Mucosa of stomach (tissue), 1 donor: ENCODE data around the gene HPS3.

Experiments
- H3K27me3 ChIP-seq: one replicate; pipeline ENCODE4 v1.7.0; 2013; ENCODE audit warnings: mild to moderate bottlenecking, low read length; ENCODE audit not compliant: control insufficient read depth, insufficient read depth
- H3K36me3 ChIP-seq: one replicate; pipeline ENCODE4 v1.7.0; 2013; ENCODE audit warnings: low read length; ENCODE audit not compliant: control insufficient read depth, insufficient read depth
- H3K4me1 ChIP-seq: one replicate; pipeline ENCODE4 v1.7.0; 2013; ENCODE audit warnings: mild to moderate bottlenecking, low read length; ENCODE audit not compliant: control insufficient read depth, insufficient read depth
- H3K4me3 ChIP-seq: one replicate; pipeline ENCODE4 v1.7.0; 2013; ENCODE audit warnings: low read length
- H3K9ac ChIP-seq: one replicate; pipeline ENCODE4 v1.7.0; 2013; ENCODE audit warnings: mild to moderate bottlenecking, low read length, moderate library complexity
- H3K9me3 ChIP-seq: one replicate; pipeline ENCODE4 v1.7.0; 2013; ENCODE audit warnings: mild to moderate bottlenecking, low read length, moderate library complexity; ENCODE audit not compliant: control insufficient read depth
- donor health status: Pancreatic carcinoma.

HPS3 gene, protein sequence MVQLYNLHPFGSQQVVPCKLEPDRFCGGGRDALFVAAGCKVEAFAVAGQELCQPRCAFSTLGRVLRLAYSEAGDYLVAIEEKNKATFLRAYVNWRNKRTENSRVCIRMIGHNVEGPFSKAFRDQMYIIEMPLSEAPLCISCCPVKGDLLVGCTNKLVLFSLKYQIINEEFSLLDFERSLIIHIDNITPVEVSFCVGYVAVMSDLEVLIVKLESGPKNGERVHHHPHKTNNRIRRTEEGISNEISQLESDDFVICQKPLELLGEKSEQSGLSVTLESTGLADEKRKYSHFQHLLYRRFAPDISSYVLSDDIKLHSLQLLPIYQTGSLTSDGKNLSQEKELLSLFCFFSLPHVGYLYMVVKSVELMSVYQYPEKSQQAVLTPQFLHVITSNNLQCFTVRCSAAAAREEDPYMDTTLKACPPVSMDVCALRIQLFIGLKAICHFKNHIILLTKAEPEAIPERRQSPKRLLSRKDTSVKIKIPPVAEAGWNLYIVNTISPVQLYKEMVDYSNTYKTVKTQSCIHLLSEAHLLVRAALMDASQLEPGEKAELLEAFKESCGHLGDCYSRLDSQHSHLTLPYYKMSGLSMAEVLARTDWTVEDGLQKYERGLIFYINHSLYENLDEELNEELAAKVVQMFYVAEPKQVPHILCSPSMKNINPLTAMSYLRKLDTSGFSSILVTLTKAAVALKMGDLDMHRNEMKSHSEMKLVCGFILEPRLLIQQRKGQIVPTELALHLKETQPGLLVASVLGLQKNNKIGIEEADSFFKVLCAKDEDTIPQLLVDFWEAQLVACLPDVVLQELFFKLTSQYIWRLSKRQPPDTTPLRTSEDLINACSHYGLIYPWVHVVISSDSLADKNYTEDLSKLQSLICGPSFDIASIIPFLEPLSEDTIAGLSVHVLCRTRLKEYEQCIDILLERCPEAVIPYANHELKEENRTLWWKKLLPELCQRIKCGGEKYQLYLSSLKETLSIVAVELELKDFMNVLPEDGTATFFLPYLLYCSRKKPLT

DNA sequence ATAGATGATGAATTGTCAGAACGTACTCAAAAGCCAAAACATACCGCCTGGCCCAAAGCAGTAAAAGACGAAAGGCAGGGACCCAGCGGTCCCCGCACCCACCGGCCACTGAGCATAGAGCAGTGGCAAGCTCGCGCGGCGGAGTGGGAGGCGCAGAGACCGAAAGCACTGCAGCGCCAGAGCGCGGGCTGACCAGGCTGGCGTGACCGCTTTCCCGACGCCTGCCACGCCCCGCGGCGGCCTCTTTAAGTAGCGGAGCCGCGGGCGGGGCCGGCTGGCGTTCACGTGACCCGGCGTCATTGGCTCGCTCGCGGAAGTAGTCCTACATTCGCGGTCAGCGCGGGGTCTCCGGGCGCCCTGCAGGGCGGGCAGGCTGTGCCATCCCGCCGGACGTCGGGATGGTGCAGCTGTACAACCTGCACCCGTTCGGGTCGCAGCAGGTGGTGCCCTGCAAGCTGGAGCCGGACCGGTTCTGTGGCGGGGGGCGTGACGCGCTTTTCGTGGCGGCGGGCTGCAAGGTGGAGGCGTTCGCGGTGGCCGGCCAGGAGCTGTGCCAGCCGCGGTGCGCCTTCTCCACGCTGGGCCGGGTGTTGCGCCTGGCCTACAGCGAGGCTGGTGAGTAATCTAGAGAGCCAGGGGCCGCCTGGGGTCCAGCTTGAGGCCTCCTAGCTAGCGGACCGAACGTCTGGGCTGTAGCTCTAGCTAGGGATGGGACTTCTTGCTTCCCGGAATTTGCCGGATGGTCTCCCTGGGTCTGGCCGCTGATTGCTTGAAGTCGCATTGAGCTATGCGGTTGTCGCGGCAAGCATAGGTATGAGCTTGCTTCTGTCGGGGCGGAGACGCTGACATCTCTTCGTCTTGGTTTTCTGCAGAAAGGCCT is at the start of gene HPS3:
TSS of gene HPS3 (plus strand) at position 313 of the 880 bp plus-strand sequence. CDS start at position 399, 86 bp downstream.
- no peaks in the 10 kb centered on the region for H3K27me3 ChIP-seq
- peak within 1 kb of the TSS; percentile 59 for H3K4me3 ChIP-seq
- H3K36me3 ChIP-seq = no peaks in the 10 kb centered on the region
- no peaks in the 10 kb centered on the region for H3K9me3 ChIP-seq
- peaks cover 14% of the 10 kb centered on the region for H3K4me1 ChIP-seq
- peak within 1 kb of the TSS; percentile 63 for H3K9ac ChIP-seq

DNA sequence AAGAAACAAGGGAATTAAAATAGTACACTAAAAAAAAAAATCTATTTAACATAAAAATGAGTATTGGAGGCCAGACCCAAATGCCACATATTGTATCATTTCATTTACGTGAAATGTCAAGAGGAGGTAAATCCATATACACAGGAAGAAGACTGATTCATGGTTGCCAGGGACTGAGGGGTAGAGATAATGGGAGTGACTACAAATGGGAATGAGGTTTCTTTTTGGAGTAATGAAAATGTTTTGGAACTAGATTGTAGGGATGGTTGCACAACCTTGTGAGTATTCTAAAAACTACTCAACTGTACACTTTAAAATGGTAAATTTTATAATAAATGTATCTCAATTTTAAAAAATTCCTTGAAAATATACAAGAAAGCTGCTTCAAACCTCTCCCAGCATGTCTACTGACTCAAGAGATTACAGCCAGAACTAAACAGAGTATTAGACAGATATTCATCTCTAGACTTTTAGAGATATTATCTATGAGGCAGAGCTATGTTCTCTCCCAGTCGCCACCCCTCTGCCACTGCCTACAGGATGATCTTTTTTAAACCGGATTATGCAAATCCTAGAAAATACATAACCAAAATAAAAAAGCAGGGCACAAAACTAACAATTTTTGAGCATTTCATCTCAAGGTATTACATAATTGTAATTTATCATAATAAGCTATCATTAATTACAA is 49.3 kb upstream of the HPS3 start:
- no peaks in the 10 kb centered on the region for H3K27me3 ChIP-seq
- H3K9me3 ChIP-seq = no peaks in the 10 kb centered on the region
- no peak overlapping the region for H3K9ac ChIP-seq
- H3K4me3 ChIP-seq = no peak overlapping the region
- H3K36me3 ChIP-seq = no peaks in the 10 kb centered on the region
- no peaks in the 10 kb centered on the region for H3K4me1 ChIP-seq

DNA sequence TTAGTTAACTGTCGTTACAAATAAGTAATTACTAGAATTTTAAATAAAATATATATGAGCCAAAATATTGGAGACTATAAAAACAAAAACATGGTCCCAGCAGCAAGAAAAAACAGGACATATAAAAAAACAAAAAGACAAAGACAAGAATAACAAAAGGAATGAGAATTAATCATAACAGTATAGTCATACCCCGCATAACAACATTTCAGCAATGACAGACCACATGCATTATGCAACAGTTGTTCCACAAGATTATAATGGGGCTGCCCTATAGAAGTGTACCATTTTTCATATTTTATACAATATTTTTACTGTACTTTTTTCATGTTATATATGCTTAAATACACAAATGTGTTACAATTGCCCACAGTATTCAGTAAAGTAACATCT is 48.7 kb upstream of the HPS3 start:
- Histone ChIP-seq H3K9me3 (no peaks in the 10 kb centered on the region), H3K27me3 (no peaks in the 10 kb centered on the region), H3K9ac (no peak overlapping the region), H3K4me3 (no peak overlapping the region), H3K36me3 (no peaks in the 10 kb centered on the region), H3K4me1 (no peaks in the 10 kb centered on the region)

DNA sequence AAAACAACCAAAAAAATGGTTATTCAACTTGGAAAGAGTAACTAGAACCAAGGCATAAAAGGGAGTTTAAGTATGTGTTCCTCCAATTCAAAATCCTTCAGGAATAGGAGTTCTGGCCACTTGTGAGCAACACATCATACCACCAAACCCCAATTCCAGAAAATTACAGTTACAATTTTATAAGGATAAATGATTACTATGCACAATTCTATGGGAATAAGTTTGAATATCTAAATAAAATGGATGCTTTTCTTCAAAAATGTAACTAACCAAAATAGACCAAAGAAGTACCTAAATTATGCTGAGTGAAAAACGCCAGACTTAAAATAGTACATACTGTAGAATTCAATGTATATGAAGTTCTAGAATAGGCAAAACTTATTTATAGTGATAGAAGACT is 47.7 kb upstream of the HPS3 start:
- Histone ChIP-seq H3K9ac (no peak overlapping the region), H3K27me3 (no peaks in the 10 kb centered on the region), H3K4me3 (no peak overlapping the region), H3K9me3 (no peaks in the 10 kb centered on the region), H3K4me1 (no peaks in the 10 kb centered on the region), H3K36me3 (no peaks in the 10 kb centered on the region)

DNA sequence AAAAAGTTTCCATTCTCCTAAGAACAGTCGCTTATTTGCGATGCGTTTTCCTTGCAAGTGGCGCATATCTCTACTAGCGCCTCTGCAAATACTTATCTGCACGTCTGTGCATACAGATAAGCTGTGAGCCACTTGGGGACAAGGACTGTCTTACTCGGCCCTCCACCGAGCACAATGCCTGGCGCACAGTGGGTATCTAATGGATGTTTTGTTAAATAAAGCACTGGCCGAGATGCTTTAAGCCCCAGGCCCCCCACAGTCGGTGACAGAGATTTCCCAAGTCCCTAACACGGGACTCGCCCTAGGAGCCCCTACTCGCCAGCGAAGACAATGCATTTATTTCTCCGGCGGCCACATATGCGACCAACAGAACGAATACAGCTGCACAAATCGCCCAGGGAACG is 43.6 kb upstream of the HPS3 start:
- H3K4me3 ChIP-seq = peak overlapping the region; percentile 78
- no peaks in the 10 kb centered on the region for H3K9me3 ChIP-seq
- no peaks in the 10 kb centered on the region for H3K36me3 ChIP-seq
- H3K9ac ChIP-seq = peak overlapping the region; percentile 67
- no peaks in the 10 kb centered on the region for H3K4me1 ChIP-seq
- no peaks in the 10 kb centered on the region for H3K27me3 ChIP-seq

DNA sequence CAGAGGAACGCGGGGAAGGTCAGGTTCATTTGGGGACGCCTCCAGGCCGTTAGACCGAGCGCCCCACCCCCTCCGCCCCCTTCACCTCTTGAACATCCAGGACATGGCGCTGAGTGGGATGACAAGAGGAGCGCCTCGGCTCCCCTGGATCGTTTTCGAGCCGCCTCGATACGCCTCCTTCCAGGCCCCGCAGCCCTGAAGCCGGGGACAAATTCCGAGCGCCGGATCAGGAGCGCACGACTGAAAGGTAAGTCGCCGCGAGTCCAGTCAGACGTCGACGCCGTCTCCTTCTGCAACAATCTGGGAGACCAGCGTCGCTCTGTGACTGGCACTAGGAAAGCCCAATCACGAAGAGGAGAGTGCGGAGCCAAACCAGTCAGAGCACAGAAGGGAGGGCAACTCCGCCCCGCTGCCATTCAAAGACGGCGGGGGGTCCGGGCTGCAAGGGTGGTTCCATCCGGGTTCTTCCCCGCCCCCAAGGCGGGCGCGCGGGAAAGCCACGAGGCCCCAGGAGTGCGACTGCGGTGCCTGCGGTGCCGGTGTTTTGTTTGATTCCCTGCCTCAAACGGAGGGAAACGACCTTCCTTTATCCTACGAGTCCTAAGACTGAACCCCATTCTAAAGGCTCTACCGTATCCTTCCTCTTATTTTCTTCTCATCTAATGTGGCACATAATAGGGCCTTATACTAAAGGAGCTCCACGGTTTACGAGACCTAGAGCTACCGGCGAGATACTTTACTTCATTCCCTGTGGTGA is 43.0 kb upstream of the HPS3 start, which contains the start of gene HLTF:
TSS of gene HLTF (minus strand) at position 302 of the 757 bp plus-strand sequence. CDS start at position 105, 197 bp downstream.
- H3K4me1 ChIP-seq = no peaks in the 10 kb centered on the region
- H3K4me3 ChIP-seq = peak within 1 kb of the TSS; percentile 78
- no peaks in the 10 kb centered on the region for H3K36me3 ChIP-seq
- H3K27me3 ChIP-seq = no peaks in the 10 kb centered on the region
- H3K9me3 ChIP-seq = no peaks in the 10 kb centered on the region
- H3K9ac ChIP-seq = peak within 1 kb of the TSS; percentile 67

DNA sequence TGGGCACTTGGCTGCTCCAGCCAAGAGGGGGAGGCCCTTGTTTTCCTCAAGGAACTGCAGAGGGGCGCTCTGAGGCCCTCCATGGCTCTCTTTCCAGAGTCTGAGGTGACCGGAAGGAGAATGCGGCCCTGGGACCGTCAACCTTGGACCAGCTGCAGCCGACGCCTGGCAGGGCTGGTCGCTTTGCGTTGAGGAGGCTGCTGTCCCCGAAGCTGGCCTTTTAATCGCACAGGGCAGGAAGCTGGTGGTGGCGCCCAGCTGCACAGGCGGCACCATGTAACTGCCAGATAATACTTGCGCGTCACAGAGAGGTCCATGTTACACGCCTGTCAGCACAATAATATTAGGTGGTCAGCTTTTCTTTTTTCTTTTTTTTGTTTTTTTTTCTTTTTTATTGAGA is 42.2 kb upstream of the HPS3 start:
- H3K36me3 ChIP-seq = no peaks in the 10 kb centered on the region
- H3K4me1 ChIP-seq = no peaks in the 10 kb centered on the region
- no peaks in the 10 kb centered on the region for H3K9me3 ChIP-seq
- no peak overlapping the region for H3K9ac ChIP-seq
- H3K4me3 ChIP-seq = no peak overlapping the region
- no peaks in the 10 kb centered on the region for H3K27me3 ChIP-seq

DNA sequence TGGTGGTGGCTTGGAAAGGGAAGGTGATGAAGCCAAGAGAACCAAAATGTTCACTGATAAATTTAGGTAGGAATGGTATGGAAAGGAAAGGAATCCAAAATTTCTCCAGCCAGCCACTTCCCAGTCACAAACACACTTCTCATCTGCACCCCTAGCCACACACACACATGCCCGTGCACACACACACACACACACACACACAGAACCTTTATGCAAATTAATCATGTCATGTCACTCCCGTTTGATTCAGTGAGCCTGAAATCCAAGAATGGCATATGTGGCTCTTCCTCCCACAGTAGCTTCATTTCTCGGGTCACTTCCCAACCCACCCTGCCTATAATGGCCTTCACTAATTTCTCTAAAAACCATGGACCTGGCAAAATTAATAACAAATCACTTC is 40.0 kb upstream of the HPS3 start:
- no peaks in the 10 kb centered on the region for H3K9me3 ChIP-seq
- H3K9ac ChIP-seq = no peak overlapping the region
- H3K36me3 ChIP-seq = no peaks in the 10 kb centered on the region
- no peak overlapping the region for H3K4me3 ChIP-seq
- no peaks in the 10 kb centered on the region for H3K27me3 ChIP-seq
- H3K4me1 ChIP-seq = no peaks in the 10 kb centered on the region

DNA sequence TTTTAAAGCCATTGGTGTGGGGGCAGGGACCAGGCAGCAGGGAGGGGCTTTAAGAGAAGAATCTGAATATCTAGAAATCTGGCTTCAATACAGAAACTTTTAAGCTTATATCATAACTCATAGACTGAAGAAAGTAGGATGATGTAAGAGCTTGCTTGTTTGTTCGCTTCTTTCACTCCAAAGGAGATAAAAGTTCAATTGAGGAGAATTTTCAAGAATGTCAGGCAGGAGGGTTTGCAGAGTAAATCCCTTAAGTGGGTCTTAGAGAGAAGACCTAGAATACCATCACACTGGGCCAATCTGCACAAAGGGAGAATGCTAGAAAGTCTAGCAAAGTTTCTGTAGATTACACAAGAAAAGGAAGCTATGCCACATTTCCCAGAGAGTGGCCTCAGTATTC is 39.0 kb upstream of the HPS3 start:
- no peak overlapping the region for H3K9ac ChIP-seq
- no peaks in the 10 kb centered on the region for H3K27me3 ChIP-seq
- H3K4me3 ChIP-seq = no peak overlapping the region
- no peaks in the 10 kb centered on the region for H3K9me3 ChIP-seq
- H3K4me1 ChIP-seq = no peaks in the 10 kb centered on the region
- no peaks in the 10 kb centered on the region for H3K36me3 ChIP-seq

DNA sequence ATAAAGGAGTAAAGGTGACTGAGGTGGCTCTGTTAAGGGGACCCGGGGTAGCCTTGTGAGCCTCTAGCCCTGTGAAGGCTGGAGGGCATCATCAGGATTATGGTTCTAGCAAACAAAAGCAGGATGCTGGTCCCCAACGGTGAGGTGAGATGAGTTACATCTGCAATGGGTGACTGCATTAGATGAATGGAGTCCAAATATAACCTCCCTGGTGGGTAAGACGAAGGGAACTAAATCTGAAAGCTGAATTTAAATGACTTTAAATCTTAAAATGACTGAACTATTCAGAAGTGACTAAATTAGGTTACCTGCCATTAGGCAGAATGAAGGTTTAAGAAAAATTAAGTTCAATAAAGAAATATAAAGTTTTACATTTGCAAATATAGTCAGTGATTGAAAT is 38.5 kb upstream of the HPS3 start:
- H3K4me3 ChIP-seq = no peak overlapping the region
- H3K9me3 ChIP-seq = no peaks in the 10 kb centered on the region
- H3K9ac ChIP-seq = no peak overlapping the region
- H3K4me1 ChIP-seq = no peaks in the 10 kb centered on the region
- H3K36me3 ChIP-seq = no peaks in the 10 kb centered on the region
- no peaks in the 10 kb centered on the region for H3K27me3 ChIP-seq
